Islet of Langerhans (tissue), 1 donor: ENCODE results near the gene POLN.
"Not testable (repeated sequence)": the region's sequence is repeated elsewhere in the genome, so short reads cannot be mapped to it uniquely, and the experiment has no call there.

Source experiments
- FAIRE-seq: peaks from one replicate; lab custom pipeline; 2011; peaks lifted over from hg19 to GRCh38; lab: Jason Lieb, UNC

Gene POLN

DNA sequence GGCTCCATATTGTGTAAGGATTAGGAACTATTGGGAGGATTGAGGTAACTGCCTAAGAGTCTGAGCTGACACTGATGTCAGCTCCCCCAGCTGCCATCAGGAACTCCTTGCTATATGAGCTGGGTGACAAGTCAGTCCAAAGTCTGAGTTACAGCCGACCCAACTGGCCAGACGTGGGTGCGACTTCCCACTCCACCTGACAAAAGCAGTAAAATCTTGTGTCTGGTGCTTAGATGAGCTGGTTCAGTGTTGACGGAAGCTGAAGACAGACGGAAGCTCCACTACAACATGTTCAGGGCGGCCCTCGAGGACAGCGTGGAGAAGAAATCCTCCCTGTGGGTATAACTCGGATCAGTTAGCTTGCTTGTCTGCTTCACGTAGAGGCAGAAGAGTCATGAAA, 205.6 kb downstream of the POLN start:
- no peak for FAIRE-seq

DNA sequence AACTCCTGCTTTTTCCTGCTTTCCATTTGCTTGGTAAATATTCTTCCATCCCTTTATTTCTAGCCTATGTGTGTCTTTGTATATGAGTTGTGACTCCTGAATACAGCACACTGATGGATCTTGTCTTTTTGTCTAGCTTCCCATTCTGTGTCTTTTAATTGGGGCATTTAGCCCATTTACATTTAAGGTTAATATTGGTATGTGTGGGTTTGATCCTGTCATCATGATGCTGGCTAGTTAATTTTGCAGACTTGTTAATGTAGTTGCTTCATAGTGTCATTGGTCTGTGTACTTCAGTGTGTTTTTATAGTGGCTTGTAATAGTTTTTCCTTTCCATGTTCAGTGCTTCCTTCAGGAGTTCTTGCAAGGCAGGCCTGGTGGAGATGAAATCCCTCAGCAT, 210.8 kb downstream of the POLN start:
- FAIRE-seq = not testable (repeated sequence)

DNA sequence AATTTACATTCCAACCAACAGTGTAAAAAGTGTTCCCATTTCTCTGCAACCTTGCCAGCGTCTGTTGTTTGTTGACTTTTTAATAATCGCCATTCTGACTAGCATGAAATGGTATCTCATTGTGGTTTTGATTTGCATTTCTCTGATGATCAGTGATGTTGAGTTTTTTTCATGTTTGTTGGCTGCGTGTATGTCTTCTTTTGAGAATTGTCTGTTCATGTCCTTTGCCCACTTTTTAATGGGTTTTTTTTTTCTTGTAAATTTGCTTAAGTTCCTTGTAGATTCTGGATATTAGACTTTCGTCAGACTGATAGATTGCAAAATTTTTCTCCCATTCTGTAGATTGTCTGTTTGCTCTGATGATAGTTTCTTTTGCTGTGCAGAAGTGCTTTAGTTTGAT, 214.8 kb downstream of the POLN start:
- FAIRE-seq = not testable (repeated sequence)

- no peak for FAIRE-seq
Observed at GRCh38 chr4:2025817-2026216, 216.1 kb downstream of the POLN start.

GRCh38 chr4:2024683-2025082, 217.2 kb downstream of the POLN start:
- FAIRE-seq = no peak
